Effector CD8-positive, alpha-beta T cell (primary cell): ENCODE data around the gene RHOT1.
"Not testable (repeated sequence)": the region's sequence is repeated elsewhere in the genome, so short reads cannot be mapped to it uniquely, and the experiment has no call there.

ENCODE experiments used
- DNase-seq: peaks from one replicate; lab custom pipeline; 2025; lab: John Stamatoyannopoulos, UW

RHOT1 gene

DNA sequence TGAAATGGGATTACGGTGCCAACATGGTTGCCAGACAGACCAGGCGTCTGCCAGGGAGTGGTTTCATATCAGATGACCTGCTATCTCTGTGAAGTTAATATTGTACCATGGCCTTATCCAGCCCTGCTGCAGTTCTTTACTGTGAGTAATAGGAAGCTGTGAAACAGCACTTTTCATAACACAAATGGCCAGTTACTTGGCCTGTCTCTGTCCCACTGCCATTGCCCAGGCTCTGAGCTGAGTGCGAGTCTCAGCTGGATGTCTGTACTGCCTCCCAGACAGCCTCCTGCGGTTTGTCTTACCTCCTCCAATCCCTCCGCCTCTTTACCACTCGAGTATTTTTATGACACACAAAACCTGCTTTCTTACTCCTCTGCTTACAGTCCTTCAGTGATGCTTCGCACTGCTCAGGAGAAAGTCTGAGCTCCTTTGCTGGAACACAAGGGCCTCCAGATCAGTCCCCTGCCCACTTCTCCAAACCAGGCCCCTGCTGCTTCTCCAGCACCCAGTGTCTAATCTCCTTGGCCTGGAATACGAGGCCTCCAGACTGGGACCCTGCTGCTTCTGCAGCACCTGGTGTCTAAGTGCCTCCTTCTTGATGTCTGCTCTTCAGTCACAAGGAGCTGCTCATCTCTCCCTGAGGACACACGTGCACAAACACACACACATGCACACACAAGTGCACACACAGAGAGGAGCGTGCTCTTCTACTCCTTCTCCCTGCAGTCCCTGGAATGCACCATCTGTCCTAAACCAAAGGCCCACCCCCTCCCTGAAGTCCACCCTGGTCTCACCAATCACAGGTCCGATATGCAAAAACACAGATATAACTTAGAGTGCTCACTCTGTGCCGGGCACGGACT lies 17.1 kb upstream of the RHOT1 start:
- no peak for DNase-seq

DNA sequence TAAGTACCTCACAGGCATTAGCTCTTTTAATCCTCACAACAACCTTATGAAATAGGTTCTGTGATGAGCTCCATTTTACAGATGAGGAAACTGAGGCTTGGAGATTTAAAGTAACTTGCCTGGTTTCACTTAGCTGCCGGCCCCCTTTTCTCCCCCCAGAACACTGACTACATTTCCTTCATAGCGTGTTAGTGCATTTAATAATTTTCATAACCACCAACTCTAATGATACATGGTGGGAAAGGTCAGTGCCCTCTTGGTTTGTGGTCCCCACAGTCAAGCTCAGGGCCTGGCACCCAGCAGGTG lies 16.5 kb upstream of the RHOT1 start:
- DNase-seq, result no peak

DNA sequence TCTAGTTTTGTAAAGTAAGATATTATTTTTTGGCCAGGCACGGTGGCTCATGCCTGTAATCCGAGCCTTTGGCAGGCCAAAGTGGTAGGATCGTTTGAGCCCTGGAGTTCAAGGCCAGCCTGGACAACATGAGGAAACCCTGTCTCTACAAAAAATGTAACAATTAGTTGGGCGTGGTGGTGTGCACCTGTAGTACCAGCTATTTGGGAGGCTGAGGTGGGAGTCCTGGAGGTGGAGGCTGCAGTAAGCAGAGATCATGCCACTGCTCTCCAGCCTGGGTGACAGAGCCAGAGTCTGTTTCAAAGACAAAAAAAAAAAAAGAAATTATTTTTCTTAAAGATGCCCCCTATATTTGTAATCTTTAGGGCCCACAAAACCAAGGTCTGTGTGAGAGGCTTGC lies 16.0 kb upstream of the RHOT1 start:
- DNase-seq, result no peak

DNA sequence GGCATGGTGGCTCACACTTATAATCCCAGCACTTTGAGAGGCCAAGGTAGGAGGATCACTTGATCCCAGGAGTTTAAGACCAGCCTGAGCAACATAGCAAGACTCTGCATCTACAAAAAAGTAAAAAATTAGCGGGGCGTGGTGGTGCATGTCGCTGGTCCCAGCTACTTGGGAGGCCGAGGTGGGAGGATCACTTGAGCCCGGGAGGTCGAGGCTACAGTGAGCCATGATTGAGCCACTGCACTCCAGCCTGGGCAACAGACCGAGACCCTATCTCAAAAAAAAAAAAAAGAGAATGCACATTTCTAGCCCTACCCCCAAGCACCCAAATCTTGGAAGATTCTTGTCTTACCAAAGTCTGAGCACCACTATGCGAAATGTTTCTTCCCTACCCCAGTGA lies 15.6 kb upstream of the RHOT1 start:
- DNase-seq, result no peak

DNA sequence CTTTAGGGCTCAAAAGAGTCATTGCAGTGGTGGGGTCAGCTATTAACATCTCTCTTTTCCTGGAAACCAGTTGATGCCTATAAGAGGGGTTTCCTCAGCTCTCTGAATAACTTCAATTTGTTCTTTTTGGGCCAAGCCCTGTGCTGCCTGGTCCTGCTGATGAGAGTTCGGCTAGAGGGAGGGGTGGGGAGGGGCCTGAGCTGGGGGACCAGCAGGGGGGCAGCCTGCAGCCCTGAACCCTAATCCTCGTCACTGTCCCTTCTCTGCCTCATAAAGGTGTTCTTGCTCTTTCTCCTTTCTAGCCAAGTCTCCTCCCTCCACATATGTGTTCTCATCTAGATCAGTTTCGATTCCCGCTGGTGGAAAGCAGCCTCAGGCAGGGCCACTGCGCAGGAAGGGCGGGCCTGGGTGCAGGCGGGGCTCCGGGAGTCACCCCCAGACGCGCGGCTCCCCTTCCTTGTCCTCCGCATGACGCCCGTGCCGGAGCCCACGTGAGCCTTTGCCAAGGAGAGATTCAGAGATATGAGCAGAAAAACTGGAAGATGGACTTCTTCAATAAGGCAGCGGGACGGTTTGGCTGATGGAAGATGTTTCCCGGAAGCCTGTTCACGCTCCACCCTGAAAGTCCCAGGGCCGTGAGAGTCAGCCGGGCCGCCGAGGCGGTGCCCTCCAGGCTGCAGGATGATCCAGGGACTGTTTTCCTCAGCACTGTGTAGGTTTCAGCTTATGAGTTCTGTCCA lies 15.0 kb upstream of the RHOT1 start:
- peak; percentile 66 for DNase-seq

DNA sequence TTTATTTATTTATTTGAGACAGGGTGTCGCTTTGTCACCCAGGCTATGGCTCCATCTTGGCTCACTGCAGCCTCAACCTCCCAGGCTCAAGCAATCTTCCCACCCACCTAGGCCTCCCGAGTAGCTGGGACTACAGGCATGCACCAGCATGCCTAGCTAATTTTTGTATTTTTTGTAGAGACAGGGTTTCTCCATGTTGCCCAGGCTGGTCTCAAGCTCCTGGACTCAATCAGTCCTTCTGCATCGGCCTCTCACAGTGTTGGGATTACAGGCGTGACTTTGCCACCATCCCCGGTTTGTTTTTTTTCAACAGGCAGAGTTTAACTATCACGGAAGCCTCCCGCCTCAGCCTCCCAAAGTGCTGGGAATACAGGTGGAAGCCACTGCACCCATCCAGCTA lies 13.8 kb upstream of the RHOT1 start:
- not testable (repeated sequence) for DNase-seq

DNA sequence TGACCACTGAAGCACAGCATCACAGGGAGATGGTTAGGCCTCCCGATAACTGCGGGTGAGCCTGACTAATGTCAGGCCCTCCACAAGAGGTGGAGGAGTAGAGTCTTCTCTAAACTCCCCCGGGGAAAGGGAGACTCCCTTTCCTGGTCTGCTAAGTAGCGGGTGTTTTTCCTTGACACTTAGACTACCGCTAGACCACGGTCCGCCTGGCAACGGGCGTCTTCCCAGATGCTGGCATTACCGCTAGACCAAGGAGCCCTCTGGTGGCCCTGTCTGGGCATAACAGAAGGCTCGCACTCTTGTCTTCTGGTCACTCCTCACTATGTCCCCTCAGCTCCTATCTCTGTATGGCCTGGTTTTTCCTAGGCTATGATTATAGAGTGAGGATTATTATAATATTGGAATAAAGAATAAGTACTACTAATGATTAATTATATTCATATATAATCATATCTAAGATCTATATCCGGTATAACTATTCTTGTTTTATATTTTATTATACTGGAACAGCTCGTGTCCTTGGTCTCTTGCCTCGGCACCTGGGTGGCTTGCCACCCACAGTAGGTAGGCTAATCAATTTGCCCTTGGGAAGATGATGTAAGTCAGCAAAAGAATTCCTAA lies 6.7 kb upstream of the RHOT1 start:
- DNase-seq, result not testable (repeated sequence)

DNA sequence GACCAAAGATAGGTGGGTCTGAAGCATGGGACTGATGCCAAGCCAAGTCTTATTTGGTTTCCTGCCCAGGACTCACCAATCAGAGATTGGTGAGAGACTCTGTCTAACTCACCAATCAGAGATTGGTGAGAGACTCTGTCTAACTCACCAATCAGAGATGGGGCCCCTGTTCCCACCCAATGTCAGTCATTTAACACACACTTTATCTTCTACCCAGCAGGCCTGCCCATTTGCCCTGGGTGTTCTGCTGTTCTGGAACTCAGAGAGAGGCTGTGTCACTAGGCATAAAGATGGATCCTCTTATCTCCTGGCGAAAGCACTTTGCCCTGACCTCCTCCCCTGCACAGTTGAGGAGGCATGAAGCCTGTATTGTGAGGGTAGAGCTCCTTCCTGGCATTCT lies 5.4 kb upstream of the RHOT1 start:
- DNase-seq, result no peak

DNA sequence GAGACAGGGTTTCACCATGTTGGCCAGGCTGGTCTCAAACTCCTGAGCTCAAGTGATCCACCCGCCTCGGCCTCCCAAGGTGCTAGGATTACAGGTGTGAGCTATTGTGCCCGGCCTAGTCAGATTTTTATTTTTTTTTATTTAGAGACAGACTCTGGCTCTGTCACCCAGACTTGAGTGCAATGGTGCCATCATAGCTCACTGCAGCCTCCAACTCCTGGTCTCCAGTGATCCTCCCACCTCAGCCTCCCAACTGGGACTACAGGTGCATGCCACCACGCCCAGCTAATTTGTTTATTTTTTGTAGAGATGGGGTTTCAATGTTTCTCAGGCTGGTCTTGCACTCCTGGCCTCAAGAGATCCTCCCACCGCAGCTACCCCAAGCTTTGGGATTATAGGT lies 2.8 kb upstream of the RHOT1 start:
- DNase-seq, result not testable (repeated sequence)

DNA sequence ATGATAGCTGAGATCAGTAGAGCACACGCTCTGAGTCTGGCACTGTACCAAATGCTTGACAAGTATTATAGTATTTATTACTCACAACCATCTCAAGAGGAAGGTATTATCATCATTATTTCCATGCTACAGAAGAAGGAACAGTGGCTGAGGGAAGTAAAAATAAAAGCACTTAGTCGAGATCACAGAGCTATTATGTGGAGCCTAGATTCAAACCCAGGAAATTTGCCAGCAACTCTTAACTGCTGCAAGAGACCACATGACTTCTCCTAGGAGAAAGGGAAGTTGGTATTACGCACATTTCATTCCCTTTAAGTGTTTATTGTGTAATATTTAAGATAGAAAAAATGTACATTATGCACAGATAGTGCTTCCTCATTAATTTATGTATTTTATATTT lies 1.0 kb upstream of the RHOT1 start:
- DNase-seq, result no peak

DNA sequence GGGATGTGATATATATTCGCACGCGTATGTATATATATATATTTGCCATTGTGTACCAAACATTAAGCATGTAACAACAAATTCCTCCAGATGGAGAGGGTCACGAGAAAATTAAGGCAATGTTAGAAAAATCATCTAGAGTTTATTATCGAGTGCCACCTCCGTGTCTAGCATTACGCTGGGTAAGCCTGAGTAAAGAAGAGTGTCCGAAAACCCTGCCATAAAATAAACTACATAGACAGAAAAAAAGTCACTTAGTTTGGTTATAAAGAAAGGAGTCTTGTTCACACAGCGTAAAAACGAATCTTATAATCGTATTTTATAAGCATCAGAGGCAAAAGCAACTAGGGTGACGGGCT lies 644 bp upstream of the RHOT1 start:
- DNase-seq, result no peak

DNA sequence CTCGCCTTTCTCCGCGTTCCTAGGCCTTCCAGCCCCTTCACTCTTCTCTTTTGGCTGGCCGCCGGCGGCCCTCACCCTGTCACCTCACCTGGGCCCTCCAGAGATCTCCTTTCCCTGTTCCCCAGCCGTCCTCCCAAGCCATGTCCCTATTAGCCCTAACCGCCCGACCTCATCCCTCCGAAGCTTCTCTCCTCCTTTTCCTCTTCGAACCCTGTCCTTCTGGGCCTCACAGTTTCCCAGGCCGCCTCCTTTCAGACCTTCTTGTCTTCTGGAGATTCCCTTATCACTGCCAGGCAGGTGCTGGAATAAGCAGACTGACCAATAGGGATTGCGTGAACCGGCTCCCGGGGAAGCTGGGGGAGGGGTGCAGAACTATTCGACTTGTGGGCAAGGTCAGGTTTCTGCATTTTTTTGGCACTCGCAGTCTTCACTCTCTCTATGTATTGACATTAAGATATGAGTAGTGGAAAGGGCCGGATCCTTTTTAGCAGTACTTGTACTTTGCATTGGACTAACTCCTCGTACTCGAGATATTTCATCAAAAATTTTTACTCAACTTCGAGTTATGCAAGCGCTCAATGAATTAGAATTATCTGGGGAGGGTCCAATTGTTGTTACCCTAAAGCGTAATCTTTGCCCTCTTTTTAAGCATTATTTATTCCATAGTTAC lies 690 bp downstream of the RHOT1 start:
- DNase-seq, result no peak

DNA sequence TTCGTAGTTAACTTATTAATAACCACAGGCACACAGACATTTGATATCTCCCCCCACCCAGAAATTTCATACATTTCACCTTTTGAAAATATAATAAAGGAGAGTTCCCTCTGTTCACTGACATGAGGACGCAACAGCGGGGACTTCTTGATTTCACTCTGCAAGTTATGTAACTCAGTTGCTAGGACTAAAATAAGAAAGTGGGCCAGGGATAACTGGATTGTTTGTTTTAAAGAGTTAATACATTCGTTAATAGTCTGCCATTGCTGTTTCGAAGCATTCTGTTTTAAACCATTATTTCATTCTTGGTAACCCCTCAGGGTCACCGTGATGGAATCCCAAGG lies 1.2 kb downstream of the RHOT1 start:
- no peak for DNase-seq

DNA sequence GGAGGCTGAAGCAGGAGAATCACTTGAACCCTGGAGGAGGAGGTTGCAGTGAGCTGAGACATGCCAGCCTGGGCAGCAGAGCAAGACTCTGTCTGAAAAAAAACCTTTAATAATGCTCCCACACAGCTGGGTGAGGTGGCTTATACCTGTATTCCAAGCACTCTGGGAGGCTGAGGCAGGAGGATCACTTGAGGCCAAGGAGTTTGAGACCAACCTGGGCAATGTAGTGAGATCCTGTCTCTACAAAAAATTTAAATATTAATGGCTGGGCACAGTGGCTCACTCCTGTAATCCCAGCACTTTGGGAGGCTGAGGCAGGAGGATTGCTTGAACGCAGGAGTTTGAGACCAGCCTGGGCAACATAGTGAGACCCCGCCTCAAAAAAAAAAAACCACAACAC lies 2.1 kb downstream of the RHOT1 start:
- DNase-seq, result not testable (repeated sequence)

DNA sequence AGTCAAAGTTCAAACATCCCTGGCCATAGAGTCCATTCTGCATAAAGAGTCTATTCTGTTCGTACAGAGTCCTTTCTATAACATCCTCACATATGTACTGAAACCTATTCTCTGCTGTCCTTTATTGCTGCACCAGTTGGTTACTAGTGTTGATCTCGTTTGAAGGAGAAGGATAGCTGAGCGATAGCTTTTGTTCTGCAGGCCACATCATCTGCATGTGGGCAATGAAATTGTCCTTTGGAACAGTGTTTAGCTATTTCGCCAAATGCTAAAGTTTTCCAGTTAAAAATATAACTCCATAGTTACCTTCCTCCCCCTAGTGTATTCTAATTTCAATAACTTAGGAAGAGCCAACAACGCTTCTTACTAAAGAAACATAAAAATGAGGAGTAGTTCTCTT lies 6.0 kb downstream of the RHOT1 start:
- no peak for DNase-seq

DNA sequence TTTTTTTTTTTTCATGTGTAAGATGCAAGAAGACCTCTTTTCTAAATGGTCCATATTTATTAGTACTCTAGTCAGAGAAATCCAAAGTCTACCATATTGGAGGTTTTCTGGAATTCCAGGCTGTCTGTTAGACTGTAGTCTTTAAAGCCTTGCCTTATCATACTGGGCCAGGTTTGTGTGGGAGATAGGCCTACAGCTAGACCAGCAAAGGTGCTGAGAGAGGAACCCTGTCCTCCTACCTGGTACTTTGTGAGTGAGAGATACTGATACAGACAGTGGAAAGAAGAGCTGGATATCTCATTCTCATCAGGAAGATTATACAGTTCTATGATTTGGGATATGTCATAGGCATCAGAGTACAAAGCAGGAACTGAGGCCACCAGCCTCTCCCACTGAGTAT lies 8.1 kb downstream of the RHOT1 start:
- DNase-seq, result no peak

DNA sequence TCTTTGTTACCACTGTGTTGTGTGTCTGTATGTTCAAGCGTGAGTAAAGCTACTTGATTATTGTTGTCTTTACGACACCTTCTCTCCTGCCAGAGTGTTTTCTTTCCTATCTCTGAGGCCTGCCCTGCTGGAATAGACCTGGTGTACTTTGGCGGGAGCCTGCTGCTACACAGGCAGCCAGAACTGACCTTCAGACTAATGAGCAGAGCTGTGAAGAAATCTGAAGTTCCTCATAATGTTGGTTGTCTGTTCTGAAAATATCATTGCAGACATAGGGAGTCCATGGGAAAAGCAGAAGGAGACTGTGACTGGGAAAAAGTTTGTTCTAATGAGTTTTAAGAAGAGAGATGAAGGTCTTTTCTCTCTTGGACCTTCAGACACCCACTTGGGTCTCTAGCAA lies 9.8 kb downstream of the RHOT1 start:
- no peak for DNase-seq

DNA sequence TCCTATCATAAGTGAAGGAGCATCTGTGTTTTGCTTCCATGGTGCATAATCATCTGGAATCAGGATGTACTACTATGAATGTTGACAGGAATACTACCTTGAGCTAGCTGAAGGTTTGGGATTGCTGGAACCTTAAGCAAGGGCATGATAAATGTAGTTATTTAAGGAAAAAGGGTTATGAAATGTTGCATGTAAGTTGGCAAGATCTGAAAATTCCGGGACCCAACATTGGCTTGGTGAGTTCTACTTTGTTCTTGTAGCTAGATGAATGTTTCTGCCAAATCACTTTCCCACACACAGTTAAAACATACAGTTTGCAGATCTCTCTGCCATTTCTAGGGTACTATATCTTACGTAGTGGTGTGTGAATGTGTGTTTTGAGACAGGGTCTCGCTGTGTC lies 13.6 kb downstream of the RHOT1 start:
- DNase-seq, result no peak

DNA sequence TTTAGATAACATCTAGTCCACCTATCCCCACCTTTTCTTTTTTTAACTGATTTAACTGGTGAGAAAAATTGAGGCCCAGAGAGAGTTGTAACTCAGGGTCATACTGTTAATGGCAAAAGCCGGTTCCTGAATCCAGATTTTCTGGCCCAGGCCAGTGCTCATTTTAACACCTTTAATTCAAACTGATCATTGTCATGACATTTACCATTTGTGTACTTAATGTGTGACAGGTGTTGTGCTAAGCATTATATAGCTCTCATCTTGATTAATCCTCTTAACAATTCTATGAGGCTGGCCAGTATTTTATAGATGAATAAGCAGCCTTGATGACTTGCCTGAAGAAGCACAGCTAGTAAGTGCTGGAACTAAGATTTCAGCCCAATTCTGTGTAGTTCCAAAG lies 14.4 kb downstream of the RHOT1 start:
- DNase-seq, result no peak

DNA sequence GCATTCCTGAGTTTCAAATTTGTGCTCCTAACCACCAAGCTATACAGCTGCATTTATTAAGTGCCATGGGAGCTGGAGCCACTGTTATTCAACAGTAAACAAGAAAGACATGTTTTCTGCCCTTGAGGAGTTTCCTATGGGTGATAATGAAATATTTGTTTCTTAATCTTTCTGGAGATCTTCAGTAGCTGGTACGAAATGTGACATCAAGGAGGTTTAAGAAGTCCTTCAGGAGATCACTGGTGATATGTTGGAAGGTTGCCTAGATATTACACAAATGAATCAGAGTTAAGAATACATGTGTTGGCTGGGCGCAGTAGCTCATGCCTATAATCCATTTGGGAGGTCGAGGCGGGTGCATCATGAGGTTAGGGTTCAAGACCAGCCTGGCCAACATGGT lies 14.9 kb downstream of the RHOT1 start:
- DNase-seq, result no peak

DNA sequence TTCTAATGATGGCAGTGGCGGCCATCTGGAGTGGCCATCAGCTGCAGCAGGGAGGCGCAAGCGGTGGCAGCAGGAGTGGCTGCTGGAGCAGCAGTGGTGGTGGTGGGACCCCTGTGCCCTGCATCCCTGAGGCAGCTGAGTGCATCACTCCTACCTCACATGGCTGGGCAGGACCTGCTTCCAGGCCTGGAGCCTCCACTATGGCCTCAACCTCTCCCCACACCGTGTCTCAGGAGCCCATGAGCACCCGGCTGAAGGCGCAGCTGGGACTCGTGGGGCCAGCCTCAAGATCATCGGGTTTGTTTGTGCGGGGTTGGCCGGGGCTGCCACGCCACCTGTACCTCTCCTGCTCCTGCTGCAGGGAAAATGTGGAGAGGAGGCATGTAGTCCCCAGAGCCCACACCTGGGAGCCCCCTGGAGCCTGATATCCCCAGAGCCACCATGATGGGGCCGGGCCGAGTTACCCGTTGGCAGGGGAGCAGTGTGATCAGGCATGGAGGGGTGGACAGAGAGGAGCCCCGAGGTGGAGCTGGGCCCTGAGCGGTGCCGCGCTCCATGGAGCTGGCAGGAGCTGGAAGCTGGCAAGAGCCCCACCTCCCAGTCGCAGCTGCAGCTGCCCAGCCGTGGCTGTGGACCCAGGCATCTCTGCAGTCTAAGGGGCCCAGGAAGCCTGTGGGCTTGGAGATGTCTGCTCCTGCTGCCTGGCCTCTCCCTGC lies 16.7 kb downstream of the RHOT1 start:
- no peak for DNase-seq
